Activated T-cell treated with anti-CD3 and anti-CD28 coated beads for 4 hours (primary cell): ENCODE measurements around the gene MED10.

ENCODE experiments used
- DNase-seq: peaks from one replicate; pipeline ENCODE4 v3.0.0-alpha.2; 2020

Gene MED10

DNA sequence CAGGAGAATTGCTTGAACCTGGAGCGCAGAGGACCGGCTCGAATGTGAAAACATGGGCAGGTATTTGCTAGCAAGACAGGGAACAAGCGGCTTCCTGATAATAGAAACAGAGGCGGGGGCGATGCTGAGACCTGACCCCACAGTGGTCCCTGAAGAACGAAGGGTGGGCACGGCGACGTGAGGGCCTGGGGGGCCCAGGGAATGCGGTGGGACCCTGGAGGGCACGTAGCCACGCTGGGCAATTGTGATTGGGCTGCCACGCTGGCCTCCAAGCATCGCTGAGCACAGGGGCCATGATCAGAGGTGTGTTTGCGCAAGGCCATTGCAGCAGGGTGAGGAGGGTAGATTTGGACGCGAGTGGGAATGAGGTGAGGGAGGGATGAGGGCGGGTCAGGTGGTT, 30.7 kb downstream of the MED10 start:
- no peak for DNase-seq

DNA sequence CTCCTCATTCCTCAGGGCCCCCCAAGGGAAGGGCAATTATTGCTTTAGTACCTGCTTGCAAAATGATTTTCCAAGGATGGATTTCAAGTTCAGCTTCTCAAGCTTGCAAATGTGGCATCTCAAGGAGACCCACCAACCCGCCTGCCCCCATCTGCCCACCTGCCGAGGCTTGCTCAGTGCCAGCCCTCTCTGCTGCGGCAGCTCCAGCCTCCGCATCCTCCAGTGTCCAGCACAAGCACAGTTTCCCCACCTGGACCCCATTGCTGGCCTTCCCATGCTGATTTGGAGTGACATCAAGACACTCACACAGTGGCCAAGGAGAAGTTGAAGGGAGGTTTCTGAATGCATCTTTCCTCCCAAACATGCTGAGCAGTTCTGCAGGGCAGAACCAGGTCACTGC, 31.2 kb downstream of the MED10 start:
- no peak for DNase-seq

DNA sequence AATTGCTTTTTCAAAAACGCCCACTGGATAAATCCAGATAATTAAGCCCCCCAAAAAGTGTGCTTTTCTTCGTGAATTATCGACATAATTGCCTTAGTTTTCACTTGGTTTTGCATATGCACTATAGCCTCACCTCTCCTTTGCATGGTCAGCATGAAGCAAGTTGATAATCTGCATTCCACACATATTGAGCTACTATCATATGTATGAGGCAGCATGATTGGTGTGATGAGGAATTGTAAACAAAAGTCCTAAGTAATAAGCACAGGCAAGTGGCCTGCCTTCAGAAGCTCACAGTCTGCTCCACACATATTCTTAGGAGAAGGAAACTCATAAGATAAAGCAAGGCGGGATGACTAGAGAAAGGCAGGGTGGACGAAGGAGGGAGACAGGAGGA, 33.8 kb downstream of the MED10 start:
- no peak for DNase-seq

DNA sequence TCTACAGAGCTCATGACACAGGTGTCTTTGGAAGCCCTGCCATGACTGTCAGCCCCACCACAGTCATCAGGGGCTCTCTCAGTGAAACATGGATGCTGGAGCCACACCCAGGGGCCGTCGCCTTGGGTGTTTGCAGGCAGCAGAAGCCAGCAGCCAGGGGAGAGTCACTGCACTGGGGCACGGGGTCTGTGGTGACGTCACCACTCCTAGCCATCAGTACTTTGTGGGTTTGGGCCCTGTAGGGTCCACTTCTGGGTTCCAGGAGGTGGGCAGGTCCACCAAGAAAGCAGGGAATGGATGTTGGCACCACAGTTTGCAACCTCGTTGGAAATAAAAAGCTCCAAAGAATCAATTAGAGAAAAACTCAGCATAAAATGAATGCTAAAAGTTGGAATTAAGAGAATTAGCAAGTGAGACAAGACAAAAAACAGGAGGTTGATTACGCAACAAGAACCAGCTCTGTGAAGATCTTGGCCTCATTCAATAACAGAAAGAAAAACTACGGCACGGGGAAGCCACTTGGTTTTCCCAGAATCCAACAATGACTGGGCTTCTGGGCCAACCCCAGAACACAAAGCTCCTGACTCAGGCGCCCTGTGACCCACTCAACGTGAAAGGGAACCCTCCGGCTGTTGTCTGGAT, 34.3 kb downstream of the MED10 start:
- no peak for DNase-seq

DNA sequence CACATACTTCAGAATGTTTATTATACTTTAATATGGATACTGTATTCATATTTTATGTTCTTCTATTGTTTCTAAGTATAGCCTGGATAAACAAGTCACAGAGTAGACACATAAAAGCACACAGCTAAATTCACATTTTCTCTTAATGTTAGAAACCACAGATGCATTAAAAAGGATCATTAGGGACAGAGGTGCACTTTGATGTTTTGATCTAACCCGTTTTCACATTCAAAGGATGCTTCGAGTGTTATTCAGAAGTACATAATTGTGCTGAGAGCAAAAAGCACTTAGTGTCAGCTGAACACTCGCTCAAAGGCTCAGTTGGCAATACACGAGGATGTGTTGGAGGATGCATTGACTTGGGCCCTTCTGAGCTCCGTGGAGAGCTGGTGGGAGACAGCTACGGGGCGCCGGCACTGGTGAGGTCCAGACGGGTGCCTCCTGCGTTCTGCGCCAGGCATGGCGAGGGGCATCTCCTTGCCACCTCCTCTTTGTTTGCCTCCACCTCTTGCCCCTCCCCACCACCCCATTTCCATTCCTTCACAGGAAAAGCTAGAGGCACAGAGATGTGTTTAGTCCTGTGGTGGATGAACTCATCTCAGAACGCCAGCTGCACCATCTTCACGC, 35.5 kb downstream of the MED10 start:
- no peak for DNase-seq

DNA sequence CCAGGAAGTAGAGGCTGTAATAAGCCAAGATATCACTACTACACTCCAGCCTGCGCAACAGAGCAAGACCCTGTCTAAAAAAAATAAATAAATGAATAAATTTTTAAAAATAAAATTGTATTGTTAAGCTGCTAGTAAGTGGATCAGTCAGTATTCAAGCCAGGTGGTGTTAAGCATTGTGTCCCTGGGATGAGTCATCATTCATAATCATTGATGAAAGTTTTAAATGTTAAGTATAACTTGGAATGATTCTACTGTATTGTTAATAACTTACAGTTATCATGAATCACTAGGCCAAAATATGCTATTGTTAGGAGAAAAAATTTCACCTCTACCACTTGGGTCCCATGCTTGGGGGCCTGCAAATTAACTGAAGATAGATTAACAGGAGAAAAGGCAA, 38.2 kb downstream of the MED10 start:
- DNase-seq, result no peak

DNA sequence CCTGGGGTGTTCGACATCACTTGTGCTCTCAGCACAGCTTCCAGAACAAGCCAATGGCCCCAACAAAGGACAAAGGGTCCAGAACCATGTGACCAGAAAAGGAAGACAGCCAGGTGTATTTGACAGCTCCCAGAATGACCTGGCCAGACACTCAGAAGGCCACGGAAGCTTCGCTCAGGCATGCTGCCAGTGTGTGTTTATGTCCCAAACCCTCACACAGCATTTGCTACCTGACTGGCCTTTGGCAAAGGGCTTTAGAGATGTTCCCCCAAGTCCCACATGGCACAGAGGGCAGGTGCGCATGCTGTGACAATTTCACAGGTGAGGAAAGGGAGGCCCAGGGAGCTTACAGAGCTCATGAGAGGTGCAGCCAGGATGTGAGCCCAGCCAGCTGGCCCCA, 39.5 kb downstream of the MED10 start:
- no peak for DNase-seq

DNA sequence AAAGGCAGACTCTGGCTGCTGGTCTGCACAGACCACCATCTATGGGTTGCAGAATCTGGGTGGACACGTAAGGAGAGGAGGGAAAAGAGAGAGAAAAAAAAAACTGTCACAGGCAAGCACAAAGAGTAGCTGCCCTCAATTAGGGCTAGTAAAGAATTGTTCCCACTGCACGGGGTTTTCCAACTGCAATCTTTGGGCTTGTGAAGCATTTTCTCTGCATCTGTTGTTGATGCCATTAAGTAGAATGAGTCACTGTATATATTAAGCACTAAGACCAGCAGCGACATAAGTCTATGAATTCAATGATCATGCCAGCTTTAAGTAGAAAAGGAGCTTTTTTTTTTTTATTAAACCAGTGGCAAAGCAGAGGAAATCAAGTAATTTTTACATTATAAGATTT, 40.2 kb downstream of the MED10 start:
- DNase-seq, result no peak

DNA sequence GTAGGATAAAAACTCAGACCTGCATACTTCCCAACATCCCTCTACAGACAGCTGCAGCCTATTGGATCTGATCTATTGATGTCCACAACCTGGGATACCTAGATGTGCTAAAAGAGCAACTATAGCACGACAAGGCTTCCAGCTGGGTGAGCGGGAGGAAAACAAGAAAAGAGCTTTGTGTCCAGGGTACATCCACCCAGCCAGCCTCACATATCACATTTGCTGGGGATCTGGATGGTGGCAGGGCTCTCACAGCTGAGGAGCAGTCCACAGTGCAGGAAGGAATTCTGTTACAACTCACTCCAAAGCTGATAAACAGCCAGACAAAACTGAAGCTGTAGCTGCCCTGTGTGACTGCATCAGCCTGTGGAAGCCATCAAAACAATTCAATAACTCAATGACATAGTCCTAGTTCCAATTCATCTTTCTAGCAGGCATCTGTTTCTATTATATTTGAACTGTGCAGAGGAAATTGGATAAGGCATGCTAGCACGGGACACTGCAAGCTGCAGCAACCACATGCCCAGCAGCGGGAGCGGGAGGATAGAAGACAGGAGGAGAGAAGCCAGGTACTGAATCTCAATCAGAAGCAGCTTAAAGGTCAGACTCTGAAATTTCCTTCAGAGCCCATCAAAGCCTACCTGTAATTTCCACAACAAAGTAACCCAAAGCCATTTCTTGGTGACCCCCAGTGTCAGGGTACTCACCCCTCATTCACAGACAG, 45.0 kb downstream of the MED10 start:
- no peak for DNase-seq

DNA sequence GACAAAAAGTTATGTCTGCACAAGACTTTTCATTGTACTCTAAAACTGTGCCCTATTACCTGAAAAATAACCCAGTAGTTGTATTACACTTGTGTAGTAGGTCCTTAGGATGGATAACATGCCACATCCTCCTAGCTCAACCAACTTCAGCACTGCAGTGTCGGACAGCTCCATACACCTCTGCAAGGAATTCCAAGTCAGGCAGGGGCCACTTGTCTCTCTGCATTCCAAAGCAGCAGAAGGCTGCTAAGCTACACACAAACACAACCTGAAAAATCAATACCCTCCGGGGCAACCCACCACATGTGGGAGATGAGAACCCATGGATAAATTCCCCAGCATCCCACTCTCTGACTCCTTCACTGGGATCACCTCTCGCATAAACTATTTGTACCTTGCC, 50.2 kb downstream of the MED10 start:
- no peak for DNase-seq

DNA sequence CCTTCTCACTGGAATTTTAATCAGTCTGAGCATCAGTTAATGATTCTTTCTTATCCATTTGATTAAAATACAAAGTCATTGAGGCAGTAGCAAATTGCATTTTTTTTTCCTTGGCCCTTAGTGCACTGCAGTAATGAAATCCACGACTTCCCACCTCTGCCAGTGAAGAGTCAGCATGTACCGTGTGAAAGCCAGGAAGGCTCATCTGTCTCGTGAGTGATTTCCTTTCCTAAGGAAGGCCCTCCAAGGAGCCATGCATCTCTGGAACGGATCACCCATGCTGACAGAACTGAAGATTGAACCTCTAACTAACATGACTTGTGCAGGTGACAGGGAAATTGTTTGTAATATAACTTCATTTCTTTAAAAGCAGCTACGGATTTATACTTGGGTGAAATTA, 51.6 kb downstream of the MED10 start:
- DNase-seq, result no peak

DNA sequence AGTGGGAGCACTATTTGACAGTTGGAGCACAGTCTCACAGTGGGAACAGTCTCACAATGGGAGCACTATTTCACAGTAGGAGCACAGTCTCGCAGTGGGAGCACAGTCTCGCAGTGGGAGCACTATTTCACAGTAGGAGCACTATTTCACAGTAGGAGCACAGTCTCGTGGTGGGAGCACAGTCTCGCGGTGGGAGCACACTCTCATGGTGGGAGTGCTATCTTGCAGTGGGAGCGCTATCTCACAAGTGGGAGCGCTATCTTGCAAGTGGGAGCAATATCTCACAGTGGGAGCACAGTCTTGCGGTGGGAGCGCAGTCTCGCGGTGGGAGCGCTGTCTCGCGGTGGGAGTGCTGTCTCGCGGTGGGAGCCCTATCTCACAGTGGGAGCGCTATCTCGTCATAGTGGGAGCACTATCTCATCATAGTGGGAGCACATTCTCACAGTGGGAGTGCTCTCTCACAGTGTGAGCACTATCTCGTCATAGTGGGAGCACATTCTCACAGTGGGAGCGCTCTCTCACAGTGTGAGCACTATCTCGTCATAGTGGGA, 56.1 kb downstream of the MED10 start:
- no peak for DNase-seq
